ENCODE results near the gene OR1J4.

DNA sequence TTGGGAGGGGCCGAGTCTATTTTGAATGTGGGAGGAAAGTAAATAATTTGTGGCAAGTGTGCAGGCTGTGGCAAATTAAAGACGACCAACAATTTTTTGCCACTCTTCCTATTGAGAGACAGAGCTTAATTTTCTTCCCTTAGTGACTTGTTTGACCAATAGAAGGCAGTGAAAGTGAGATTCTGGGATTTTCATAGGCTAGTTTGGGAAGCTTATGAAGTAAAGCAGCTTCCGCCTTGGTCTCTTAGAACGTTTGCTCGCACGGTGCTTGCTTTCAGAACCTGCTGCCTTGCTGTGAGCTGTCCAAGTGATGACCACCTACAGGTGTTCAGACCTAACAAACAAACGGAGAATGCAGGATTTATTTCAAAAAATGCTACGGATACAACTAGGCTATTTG lies 27.3 kb downstream of the OR1J4 start:
- TF ChIP-seq EZH2phosphoT487 (IDR thresholded peaks at IDR 0.05; ENCODE audit: insufficient read depth, low read depth) (no peak), EZH2 (IDR thresholded peaks at IDR 0.05; ENCODE audit: insufficient read depth, poor library complexity, severe bottlenecking) (no peak)
